Spleen (tissue), 7 donors: ENCODE measurements around the gene CTDSPL.

Source experiments
- CTCF ChIP-seq, 11 experiments: fragments of 200-600 bp in 7 of 11; fragments of 450-650 bp in 4 of 11; sonication (generic) in 4 of 11; IDR thresholded peaks in 8 of 11; conservative IDR thresholded peaks in 3 of 11; 1 replicate in 7 of 11; 2 replicates in 4 of 11; pipeline versions ENCODE4 v1.4.0 to v1.8.0; 2016 to 2021; ENCODE audit warnings: antibody characterized with exemption in 11 of 11, inconsistent platforms in 4 of 11, mild to moderate bottlenecking in 1 of 11
- POLR2A ChIP-seq, 3 donors: fragments of 450-650 bp; IDR thresholded peaks; one replicate each; pipeline ENCODE4 v1.5.1; 2017; ENCODE audit warnings: antibody characterized with exemption in 3 of 3, mild to moderate bottlenecking in 1 of 3
- donor health status: DM: no; HTN: no; CAD: no; lungs with moderate emphysema.
- donor health status: DM: no; HTN: no; CAD: no.
- donor health status: DM: no; HTN: no; CAD: no.

GRCh38 chr3:37813403-37813802, 48.3 kb upstream of the CTDSPL start:
- TF ChIP-seq POLR2A (IDR thresholded peaks at IDR 0.05) (no peak), CTCF (IDR thresholded peaks at IDR 0.05 in 8 of 11, conservative IDR thresholded peaks at IDR 0.05 in 3 of 11) (no peak)
